C4-2B (cell line): ENCODE data around the gene JARID2.

ENCODE experiments used
- H3K27ac ChIP-seq: fragments of 450-650 bp; 2 replicates; pipeline ENCODE4 v1.5.1; 2017
- CTCF ChIP-seq: fragments of 450-650 bp; conservative IDR thresholded peaks from 2 replicates; pipeline ENCODE4 v1.5.1; 2017; ENCODE audit warnings: mild to moderate bottlenecking
- ZFX ChIP-seq: fragments of 450-650 bp; IDR thresholded peaks from 2 replicates; pipeline ENCODE4 v1.6.1; 2017

JARID2 gene

DNA sequence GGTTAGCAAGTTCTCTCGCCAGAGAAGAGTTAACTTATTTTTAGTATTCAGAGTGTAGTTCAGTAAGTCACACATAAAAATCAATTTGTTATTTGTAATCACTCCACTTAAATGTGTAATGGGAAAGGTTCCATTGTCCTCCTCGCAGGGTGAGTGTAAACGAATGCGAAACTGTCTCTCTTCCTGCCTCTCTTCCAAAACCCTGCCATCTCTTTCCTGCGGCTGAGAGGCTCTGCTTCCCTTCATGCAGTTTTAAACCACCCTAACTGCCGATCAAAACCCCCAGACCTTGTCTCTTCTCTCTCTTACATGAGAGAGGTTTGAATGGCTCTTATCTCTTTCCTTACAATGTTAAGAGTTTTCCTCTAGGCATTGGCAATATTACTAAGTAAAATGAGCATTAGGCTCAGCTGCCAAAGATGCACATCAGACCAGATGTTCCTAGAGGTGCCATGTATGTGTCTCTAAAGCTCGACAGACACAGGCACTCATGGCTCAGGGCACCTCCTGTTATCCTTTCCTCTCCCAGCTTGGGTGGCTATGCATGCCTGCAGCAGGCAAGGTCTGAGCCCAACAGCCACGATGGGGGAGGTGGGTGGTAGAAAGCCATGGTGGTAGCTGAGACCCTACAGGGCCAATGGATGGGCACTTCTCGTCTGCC lies 91.2 kb downstream of the JARID2 start:
- no peak overlapping the region for H3K27ac ChIP-seq
- TF ChIP-seq ZFX (no peak), CTCF (no peak)

- TF ChIP-seq ZFX = no peak
- no peak for TF ChIP-seq CTCF
- H3K27ac ChIP-seq = no peak overlapping the region
These were observed 91.7 kb downstream of the JARID2 start for GRCh38 chr6:15337582-15337981.

DNA sequence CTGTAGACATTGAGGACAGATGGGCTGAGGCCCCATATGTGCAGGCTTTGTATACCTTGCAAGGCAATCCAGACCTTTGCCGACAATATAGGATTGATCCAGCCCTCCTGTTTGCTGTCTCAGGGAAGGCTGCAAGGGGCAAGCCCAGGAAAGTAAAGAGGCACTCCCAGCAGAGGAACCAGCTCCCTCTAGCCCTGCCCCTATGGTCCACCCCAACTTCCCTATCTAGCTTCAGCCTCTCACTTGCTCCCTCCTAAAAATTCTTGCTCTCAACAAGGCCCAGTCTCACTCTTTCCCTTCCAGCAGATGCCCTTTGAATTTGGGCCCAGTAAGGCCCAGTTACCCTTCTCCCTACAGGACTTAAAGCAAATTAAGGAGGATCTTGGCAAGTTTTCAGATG lies 92.6 kb downstream of the JARID2 start:
- TF ChIP-seq ZFX (no peak), CTCF (no peak)
- no peak overlapping the region for H3K27ac ChIP-seq

DNA sequence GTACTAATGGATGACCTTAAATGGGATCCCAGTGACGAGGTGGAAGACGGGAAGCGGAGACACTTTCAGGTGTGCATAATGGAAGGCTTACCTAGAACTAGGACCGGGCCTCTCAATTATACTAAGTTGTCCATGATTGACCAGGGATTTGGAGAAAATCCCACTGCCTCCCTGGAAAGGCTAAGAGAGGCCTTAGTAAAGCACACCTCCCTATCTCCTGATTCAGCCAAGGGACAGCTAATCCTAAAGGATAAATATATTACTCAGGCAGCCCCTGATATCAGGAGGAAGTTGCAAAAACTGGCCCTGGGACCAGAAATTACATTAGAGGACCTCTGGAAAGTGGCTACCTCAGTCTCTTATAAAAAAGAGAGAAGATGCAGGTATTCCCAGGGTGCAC lies 93.2 kb downstream of the JARID2 start:
- H3K27ac ChIP-seq = no peak overlapping the region
- no peak for TF ChIP-seq ZFX
- no peak for TF ChIP-seq CTCF

GRCh38 chr6:15340105-15340601 lies 94.3 kb downstream of the JARID2 start:
- H3K27ac ChIP-seq = no peak overlapping the region
- no peak for TF ChIP-seq ZFX
- no peak for TF ChIP-seq CTCF

DNA sequence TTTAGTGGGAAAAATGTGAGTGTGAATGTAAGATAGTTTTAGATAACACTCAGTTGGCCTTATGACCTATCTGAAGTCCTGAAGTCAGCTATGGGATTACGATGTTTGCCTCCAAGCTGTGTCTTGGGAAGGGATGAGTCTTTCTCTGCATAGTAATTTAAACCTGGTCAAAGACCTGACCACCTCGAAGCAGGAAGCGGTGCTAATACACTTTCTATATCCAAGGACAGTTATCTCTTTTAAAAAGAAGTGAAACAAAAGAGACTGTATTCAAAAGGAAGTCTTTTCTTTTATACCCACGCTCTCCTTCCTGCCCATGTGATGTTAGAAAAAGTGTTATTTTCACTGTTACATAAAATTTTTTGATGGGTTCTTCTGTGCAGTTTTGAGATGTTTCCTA lies 94.9 kb downstream of the JARID2 start:
- TF ChIP-seq CTCF (no peak), ZFX (no peak)
- H3K27ac ChIP-seq = no peak overlapping the region

GRCh38 chr6:15341311-15342001 lies 95.6 kb downstream of the JARID2 start:
- TF ChIP-seq CTCF (no peak), ZFX (no peak)
- H3K27ac ChIP-seq = no peak overlapping the region
